Measurements from ENCODE around the gene HSPBP1. TPM values are rescaled to one million over a fixed set of nuclear protein-coding genes. Genes with fewer than 3 reads are reported as not detected.

Gene HSPBP1
- total RNA-seq, 1 experiment from 2014 or later = 63.0 TPM

DNA sequence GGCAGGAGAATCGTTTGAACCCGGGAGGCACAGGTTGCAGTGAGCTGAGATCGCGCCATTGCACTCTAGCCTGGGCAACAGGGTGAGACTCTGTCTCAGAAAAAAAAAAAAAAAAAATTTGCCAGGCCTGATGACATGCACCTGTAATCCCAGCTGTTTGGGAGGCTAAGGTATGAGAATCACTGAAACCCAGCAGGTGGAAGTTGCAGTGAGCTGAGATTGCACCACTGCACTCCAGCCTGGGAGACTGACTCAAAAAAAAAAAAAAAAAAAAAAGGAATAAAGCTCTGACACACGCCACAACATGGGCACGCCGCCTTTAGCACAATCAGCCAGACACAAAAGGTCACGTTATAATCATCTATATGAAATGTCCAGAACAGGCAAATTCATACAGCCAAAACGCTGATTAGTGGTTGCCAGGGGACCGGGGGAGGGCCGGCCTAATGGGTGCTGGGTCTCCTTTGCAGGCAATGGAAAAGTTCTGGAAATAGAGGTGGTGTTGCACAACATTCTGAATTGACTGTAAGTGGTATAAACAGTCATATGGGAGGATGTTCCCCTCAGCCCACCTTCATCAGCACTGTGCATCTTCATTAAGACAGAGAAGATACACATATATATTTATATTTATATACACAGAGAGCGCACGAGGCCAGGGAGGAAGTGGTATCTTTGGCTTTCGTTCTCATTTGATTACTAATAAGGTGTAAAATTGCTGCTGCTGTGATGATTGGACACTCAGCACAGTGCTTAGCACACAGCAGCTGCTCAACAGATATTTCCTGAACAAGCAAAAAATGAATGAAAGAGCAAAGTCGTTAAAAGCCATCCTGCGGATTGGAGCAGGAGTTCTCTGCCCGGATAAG is 3.8 kb downstream of the HSPBP1 start:
- RAD21 ChIA-PET (ENCODE audit: low non-redundant PET in 1 of 2, low total read pairs in 2 of 2, uncharacterized antibody in 2 of 2, unreplicated experiment in 2 of 2) = no interaction called here
- Histone ChIP-seq H3K9me3 (ENCODE audit: control insufficient read depth in 1 of 2, insufficient read depth in 1 of 2, low read depth in 1 of 2, low read length in 2 of 2) (no peaks in the 10 kb centered on the region), H4K20me1 (ENCODE audit: insufficient read depth) (no peaks in the 10 kb centered on the region), H3K4me2 (ENCODE audit: low read length) (no peak overlapping the region), H3K4me3 (replicated peaks in 1 of 2; ENCODE audit: low read depth in 1 of 2, low read length in 2 of 2) (no peak overlapping the region), H3K9me2 (ENCODE audit: insufficient read depth) (no peaks in the 10 kb centered on the region), H3K27ac (ENCODE audit: low read depth, low read length) (no peak overlapping the region), H3K4me1 (ENCODE audit: control insufficient read depth in 1 of 2, insufficient read depth in 2 of 2, low read length in 2 of 2) (peaks cover 11 to 16% of the 10 kb centered on the region in 2 experiments), H2AFZ (ENCODE audit: low read depth, low read length, poor library complexity, severe bottlenecking) (no peak overlapping the region), H3K9ac (ENCODE audit: low read length) (no peak overlapping the region), H3K79me2 (ENCODE audit: insufficient read depth, low read length) (peaks cover 13% of the 10 kb centered on the region), H3K27me3 (ENCODE audit: insufficient read depth, low read length) (no peaks in the 10 kb centered on the region), H3K36me3 (ENCODE audit: control insufficient read depth in 1 of 2, insufficient read depth in 2 of 2, low read length in 2 of 2) (peaks cover 9 to 21% of the 10 kb centered on the region in 2 experiments; a peak in 3 of 4 replicates)
- TF ChIP-seq ZNF274 (IDR thresholded peaks at IDR 0.05; ENCODE audit: low read depth, low read length) (no peak), JUND (IDR thresholded peaks at IDR 0.05) (no peak), CBX3 (IDR thresholded peaks at IDR 0.05; ENCODE audit: low read depth) (no peak), SIN3A (IDR thresholded peaks at IDR 0.05; ENCODE audit: low read depth) (no peak), SRF (IDR thresholded peaks at IDR 0.05; ENCODE audit: low read depth) (no peak), CEBPB (IDR thresholded peaks at IDR 0.05; ENCODE audit: low read depth) (no peak), MAX (IDR thresholded peaks at IDR 0.05) (no peak), POLR2A (IDR thresholded peaks at IDR 0.05; ENCODE audit: borderline replicate concordance, extremely low read depth, insufficient read depth, insufficient read length) (no peak), FOSL1 (IDR thresholded peaks at IDR 0.05; ENCODE audit: low read depth) (no peak), POLR2AphosphoS5 (IDR thresholded peaks at IDR 0.05; ENCODE audit: low read depth, low read length) (no peak), ZFX (IDR thresholded peaks at IDR 0.05) (no peak)
- TF ChIP-seq, protein P1, sequence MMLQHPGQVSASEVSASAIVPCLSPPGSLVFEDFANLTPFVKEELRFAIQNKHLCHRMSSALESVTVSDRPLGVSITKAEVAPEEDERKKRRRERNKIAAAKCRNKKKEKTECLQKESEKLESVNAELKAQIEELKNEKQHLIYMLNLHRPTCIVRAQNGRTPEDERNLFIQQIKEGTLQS (IDR thresholded peaks at IDR 0.05) = no peak
- TF ChIP-seq, protein P2, sequence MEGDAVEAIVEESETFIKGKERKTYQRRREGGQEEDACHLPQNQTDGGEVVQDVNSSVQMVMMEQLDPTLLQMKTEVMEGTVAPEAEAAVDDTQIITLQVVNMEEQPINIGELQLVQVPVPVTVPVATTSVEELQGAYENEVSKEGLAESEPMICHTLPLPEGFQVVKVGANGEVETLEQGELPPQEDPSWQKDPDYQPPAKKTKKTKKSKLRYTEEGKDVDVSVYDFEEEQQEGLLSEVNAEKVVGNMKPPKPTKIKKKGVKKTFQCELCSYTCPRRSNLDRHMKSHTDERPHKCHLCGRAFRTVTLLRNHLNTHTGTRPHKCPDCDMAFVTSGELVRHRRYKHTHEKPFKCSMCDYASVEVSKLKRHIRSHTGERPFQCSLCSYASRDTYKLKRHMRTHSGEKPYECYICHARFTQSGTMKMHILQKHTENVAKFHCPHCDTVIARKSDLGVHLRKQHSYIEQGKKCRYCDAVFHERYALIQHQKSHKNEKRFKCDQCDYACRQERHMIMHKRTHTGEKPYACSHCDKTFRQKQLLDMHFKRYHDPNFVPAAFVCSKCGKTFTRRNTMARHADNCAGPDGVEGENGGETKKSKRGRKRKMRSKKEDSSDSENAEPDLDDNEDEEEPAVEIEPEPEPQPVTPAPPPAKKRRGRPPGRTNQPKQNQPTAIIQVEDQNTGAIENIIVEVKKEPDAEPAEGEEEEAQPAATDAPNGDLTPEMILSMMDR (IDR thresholded peaks at IDR 0.05 in 2 of 3, conservative IDR thresholded peaks at IDR 0.05 in 1 of 3; ENCODE audit: borderline replicate concordance in 1 of 3, insufficient read depth in 1 of 3, low read depth in 2 of 3, low read length in 2 of 3) = no peak
- no TSS peak for BruUV-seq (replicated peaks)
- ATAC-seq (no peak), DNase-seq (ENCODE audit: low read depth, low spot score) (no peak)
- POLR2A ChIA-PET = no interaction called here
- CTCF ChIA-PET = no interaction called here
- intact Hi-C loops (cut with micrococcal nuclease) = no loop called here
